DMS153 treated with DMSO at 0.1 percent for 48 hours (cell line): ENCODE results near the gene MRPS27.

Source experiments
- DNase-seq: peaks from one replicate; lab custom pipeline; 2025; ENCODE audit not compliant: unreplicated experiment; lab: John Stamatoyannopoulos, UW

MRPS27 gene

GRCh38 chr5:72266862-72267261 is 53.2 kb downstream of the MRPS27 start:
- no peak for DNase-seq

- no peak for DNase-seq
Measured at GRCh38 chr5:72265032-72265877, 54.8 kb downstream of the MRPS27 start.

GRCh38 chr5:72256536-72256935 is 63.5 kb downstream of the MRPS27 start:
- DNase-seq, result no peak

- no peak for DNase-seq
Measured at GRCh38 chr5:72255670-72256069, 64.4 kb downstream of the MRPS27 start.

- DNase-seq, result no peak
Measured at GRCh38 chr5:72255237-72255636, 64.8 kb downstream of the MRPS27 start.

GRCh38 chr5:72252574-72253155 is 67.4 kb downstream of the MRPS27 start:
- DNase-seq, result no peak

- DNase-seq, result no peak
Measured at GRCh38 chr5:72252008-72252407, 68.0 kb downstream of the MRPS27 start.

- no peak for DNase-seq
Measured at GRCh38 chr5:72251386-72251785, 68.7 kb downstream of the MRPS27 start.

GRCh38 chr5:72248410-72248981 is 71.5 kb downstream of the MRPS27 start:
- no peak for DNase-seq

- no peak for DNase-seq
Measured at GRCh38 chr5:72246954-72247442, 73.0 kb downstream of the MRPS27 start.

- DNase-seq, result no peak
Measured at GRCh38 chr5:72245951-72246532, 74.0 kb downstream of the MRPS27 start.

GRCh38 chr5:72245546-72245945 is 74.5 kb downstream of the MRPS27 start:
- DNase-seq, result no peak

- no peak for DNase-seq
Measured at GRCh38 chr5:72244862-72245371, 75.1 kb downstream of the MRPS27 start.

- no peak for DNase-seq
Measured at GRCh38 chr5:72243706-72244105, 76.3 kb downstream of the MRPS27 start.

- DNase-seq, result no peak
Measured at GRCh38 chr5:72242796-72243475, 77.1 kb downstream of the MRPS27 start.

GRCh38 chr5:72241346-72242003 is 78.6 kb downstream of the MRPS27 start:
- no peak for DNase-seq

GRCh38 chr5:72238712-72239445 is 81.2 kb downstream of the MRPS27 start:
- no peak for DNase-seq

GRCh38 chr5:72237879-72238278 is 82.2 kb downstream of the MRPS27 start:
- DNase-seq, result no peak

GRCh38 chr5:72237415-72237814 is 82.6 kb downstream of the MRPS27 start:
- DNase-seq, result no peak

GRCh38 chr5:72235725-72236124 is 84.3 kb downstream of the MRPS27 start:
- DNase-seq, result no peak
